ENCODE results near the gene OR7A5.
"Not testable (repeated sequence)": the region's sequence is repeated elsewhere in the genome, so short reads cannot be mapped to it uniquely, and the experiment has no call there.

OR7A5 gene

GRCh38 chr19:14779151-14779550 is 55.8 kb downstream of the OR7A5 start:
- Histone ChIP-seq H3K4me1 (ENCODE audit: insufficient read depth, poor library complexity, severe bottlenecking) (no peaks in the 10 kb centered on the region), H3K36me3 (ENCODE audit: low read depth) (no peaks in the 10 kb centered on the region), H3K4me3 (ENCODE audit: severe bottlenecking) (no peak overlapping the region), H3K9me3 (ENCODE audit: severe bottlenecking) (no peaks in the 10 kb centered on the region), H3K27ac (ENCODE audit: poor library complexity, severe bottlenecking) (no peak overlapping the region), H3K27me3 (ENCODE audit: insufficient read depth, poor library complexity, severe bottlenecking) (no peaks in the 10 kb centered on the region)
- DNase-seq (ENCODE audit: low spot score) = peak; percentile 3
- no peak for TF ChIP-seq CTCF (IDR thresholded peaks at IDR 0.05; ENCODE audit: poor library complexity, severe bottlenecking)
- ATAC-seq (ENCODE audit: low read depth) = no peak

- DNase-seq (ENCODE audit: low spot score) = peak; percentile 7
- H3K27me3 ChIP-seq (ENCODE audit: insufficient read depth, poor library complexity, severe bottlenecking); H3K36me3 ChIP-seq (ENCODE audit: low read depth); ATAC-seq (ENCODE audit: low read depth); H3K4me3 ChIP-seq (ENCODE audit: severe bottlenecking); H3K9me3 ChIP-seq (ENCODE audit: severe bottlenecking); H3K27ac ChIP-seq (ENCODE audit: poor library complexity, severe bottlenecking); H3K4me1 ChIP-seq (ENCODE audit: insufficient read depth, poor library complexity, severe bottlenecking): not testable (repeated sequence)
Measured at GRCh38 chr19:14778110-14778845, 56.7 kb downstream of the OR7A5 start, which contains the start of gene ADGRE2. TSS of gene ADGRE2 (minus strand) at chr19:14778560. CDS start at chr19:14776756, 1,804 bp downstream.

GRCh38 chr19:14777645-14778044 is 57.3 kb downstream of the OR7A5 start:
- not testable (repeated sequence) for ATAC-seq (ENCODE audit: low read depth); DNase-seq (ENCODE audit: low spot score); H3K36me3 ChIP-seq (ENCODE audit: low read depth); H3K27me3 ChIP-seq (ENCODE audit: insufficient read depth, poor library complexity, severe bottlenecking); H3K4me3 ChIP-seq (ENCODE audit: severe bottlenecking); H3K27ac ChIP-seq (ENCODE audit: poor library complexity, severe bottlenecking); H3K9me3 ChIP-seq (ENCODE audit: severe bottlenecking); H3K4me1 ChIP-seq (ENCODE audit: insufficient read depth, poor library complexity, severe bottlenecking)
